Measurements from ENCODE around the gene PZP.

DNA sequence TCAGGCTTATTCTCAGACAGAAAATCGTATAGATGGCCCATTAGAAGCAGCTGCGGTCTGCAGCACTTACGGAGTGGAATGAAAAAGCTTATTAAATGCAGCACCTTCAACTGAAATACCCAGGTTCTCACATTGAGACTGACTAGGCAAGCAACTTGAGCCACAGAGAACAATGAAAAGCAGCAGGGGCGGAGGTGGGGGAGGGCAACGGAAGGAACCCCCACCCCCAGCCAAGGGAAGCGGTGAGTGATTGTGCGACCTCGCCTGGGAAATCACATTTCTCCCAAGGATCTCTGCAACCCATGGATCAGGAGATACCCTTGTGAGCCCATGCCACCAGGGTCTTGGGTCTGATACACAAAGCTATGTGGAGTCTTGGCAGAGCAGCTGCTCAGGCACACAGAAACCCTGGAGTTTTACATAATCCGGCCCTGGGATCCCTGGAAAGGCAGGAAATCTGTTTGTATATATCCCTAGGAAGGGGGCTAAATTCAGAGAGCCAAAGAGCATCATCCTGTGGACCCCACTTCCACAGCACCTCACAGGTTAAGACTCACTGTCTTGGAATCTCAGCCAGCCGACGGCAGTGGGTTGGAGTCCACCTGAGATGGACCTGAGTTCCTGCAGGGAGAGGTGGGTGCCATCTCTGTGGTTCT lies 38.1 kb downstream of the PZP start:
- TF ChIP-seq POLR2A (IDR thresholded peaks at IDR 0.05) = no peak
- TF ChIP-seq, protein P1, sequence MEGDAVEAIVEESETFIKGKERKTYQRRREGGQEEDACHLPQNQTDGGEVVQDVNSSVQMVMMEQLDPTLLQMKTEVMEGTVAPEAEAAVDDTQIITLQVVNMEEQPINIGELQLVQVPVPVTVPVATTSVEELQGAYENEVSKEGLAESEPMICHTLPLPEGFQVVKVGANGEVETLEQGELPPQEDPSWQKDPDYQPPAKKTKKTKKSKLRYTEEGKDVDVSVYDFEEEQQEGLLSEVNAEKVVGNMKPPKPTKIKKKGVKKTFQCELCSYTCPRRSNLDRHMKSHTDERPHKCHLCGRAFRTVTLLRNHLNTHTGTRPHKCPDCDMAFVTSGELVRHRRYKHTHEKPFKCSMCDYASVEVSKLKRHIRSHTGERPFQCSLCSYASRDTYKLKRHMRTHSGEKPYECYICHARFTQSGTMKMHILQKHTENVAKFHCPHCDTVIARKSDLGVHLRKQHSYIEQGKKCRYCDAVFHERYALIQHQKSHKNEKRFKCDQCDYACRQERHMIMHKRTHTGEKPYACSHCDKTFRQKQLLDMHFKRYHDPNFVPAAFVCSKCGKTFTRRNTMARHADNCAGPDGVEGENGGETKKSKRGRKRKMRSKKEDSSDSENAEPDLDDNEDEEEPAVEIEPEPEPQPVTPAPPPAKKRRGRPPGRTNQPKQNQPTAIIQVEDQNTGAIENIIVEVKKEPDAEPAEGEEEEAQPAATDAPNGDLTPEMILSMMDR (IDR thresholded peaks at IDR 0.05) = no peak
